GM18517 (cell line): ENCODE data around the gene ANKRD22.
"Not testable (repeated sequence)": the region's sequence is repeated elsewhere in the genome, so short reads cannot be mapped to it uniquely, and the experiment has no call there.

Experiments used
- ATAC-seq: cut with Tn5 transposase; IDR thresholded peaks from one replicate; pipeline ENCODE4 v1.9.1; 2021; ENCODE audit warnings: mild to moderate bottlenecking, moderate library complexity; ENCODE audit not compliant: unreplicated experiment

Gene ANKRD22

DNA sequence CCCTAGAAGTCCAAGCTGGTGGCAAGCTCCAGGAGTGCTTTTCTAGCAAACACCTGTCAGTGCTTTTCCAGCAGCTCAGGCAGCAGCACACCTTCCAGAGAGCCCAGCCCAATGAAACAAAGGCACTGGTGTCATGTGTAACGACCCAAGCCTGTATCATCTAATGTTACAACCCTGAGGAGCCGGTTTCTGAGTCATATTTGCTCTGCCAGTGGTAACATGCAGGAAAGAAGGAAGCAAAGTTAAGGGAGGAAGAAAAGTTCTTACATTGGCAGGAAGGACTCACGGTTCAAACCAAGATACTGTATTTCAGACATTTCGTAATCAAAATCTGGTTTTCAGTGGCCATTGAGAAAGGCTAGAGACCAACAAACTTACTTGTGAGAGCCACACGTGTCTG is at the start of gene ANKRD22:
Gene ANKRD22, minus strand, starts transcription at position 139 of the 400 bp plus-strand sequence. CDS start 237 bp downstream, outside the sequence.
- ATAC-seq, result no peak

DNA sequence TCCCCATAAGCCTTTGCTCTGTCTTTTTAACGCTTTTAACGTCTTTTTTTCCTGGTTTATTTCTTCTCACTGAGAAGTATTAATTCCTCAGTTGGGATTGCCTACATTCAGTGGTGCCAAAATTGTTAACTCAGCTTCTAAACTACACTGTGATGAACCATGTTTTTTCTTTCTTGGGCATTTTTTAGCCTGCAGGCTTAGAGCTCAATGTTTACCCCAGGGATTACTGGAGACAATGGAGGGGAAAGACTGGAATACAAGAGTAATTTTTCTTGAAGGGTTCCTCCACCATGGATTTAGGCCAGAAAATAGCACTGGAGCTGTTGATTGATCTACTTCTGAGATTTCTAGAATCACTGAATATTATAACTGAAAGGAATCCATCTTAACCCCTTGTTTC is 48.2 kb upstream of the ANKRD22 start:
- no peak for ATAC-seq

DNA sequence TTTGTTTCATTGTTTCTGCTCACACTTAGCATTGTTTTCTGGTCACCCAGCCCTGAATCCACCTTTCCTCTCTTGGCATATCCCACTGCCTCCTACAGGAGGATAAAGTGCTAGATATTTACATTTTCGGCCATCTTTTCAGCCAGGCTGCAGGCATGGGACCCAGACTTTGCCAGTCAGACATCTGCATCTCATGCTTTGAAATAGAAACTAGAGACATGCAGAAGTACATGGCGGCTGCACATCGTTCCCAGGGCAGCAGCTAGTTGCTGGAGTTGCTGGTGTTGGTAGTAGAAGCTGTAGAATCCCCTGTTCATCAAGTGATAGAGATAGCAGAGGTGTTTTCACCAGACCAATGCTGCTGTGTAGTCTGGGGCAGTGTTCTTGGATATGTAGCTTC is 47.1 kb upstream of the ANKRD22 start:
- no peak for ATAC-seq

DNA sequence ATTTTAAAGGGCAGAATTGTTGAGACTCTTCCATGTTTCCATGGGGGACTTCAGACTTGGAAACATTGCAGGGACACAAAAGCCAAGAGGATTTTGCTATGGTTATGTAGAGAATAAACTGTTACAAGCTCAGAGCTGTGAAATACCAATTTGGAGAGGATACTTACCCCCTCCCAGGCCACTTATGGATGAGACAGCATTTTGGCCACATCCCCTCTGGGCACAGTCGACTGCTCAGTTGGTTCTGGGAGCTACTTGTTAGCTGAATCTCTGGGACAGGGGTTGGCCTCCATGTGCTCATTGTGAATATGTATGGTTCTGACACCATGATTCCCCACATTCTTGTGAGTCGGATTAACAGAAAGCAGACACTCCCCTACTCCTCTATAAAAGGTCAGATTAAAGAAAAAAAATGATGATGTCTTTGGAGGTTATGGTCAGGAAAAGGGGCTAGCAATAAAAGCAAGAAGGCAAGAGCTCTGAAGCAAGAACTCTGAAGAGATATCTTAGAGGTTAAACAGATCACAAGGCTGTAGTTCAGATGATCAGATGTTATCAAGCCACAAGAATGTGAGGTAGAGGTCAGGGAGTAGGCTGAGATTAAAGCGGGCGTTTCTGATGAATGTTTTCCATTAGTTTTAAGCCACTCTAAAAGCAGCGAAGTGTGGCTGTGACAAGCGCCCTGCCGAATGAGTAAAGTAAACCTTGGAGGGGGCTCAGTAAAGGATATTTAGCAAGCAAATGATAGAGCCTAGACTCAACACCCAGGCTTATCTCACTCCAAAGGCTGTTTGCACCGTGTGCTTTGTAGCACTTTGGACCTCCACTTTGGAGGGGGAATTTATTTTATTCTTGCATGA is 45.6 kb upstream of the ANKRD22 start:
- no peak for ATAC-seq

DNA sequence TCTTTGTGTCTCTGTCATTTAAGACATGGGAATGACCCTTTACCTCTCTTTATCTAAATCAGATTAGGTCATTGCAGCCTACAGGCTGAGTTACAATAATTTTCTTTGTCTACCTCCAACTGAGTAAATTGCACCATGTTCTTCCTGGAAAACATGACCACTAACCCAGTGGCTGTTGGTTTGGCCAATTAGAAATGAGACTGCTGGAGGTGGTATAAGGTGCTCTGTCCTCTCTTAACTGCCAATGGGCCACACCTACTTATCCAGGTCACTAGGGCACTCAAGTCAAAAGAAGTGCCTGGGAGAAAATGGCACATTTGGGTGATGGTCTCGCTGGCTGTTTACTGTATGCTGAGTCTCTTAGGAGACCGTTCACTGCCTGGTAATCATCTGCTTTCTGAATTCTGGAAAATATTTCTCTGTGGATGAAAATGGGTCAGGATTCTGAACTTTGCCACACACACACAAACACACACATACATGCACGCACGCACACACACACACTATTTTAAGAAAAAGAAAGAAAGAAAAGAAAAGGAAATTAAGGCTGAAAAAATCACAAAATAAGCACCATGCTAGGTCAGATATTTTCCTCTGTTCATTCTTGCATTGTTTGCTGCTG is 44.8 kb upstream of the ANKRD22 start:
- ATAC-seq, result no peak

DNA sequence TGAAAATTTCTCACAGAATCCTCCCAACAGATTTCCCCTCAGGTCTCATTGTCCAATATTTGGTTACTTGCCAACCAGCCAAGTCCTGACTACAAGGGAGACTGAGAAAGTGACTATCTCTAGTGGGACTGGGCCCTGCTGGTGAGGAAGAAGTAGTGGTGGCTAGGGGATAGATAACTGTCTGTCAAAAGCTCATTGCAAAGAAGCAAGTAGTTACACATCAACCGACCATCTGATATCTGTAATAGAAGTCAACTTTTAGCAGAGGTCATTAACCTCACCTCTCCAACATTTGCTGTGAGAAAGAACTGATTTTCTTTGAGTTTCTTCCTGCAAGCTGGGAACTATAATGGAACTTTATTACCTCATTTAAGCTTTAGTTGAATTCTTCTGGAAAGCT is 43.6 kb upstream of the ANKRD22 start:
- no peak for ATAC-seq

DNA sequence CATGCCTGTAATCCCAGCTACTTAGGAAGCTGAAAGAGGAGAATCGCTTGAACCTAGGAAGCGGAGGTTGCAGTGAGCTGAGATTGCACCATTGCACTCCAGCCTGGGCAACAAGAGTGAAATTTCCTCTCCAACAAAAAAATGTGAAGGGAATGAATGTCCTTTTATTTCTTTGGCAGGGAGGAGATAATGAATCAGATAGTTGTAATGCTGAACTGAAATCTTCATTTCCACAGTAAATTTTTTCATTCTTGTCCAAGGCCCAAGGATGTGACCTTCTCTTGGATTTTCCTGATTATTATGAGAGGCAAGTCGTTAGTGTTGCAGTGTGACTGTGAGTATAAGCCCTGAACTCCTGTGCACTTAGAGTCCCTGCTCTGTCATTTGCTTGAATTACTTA is 42.0 kb upstream of the ANKRD22 start:
- no peak for ATAC-seq

DNA sequence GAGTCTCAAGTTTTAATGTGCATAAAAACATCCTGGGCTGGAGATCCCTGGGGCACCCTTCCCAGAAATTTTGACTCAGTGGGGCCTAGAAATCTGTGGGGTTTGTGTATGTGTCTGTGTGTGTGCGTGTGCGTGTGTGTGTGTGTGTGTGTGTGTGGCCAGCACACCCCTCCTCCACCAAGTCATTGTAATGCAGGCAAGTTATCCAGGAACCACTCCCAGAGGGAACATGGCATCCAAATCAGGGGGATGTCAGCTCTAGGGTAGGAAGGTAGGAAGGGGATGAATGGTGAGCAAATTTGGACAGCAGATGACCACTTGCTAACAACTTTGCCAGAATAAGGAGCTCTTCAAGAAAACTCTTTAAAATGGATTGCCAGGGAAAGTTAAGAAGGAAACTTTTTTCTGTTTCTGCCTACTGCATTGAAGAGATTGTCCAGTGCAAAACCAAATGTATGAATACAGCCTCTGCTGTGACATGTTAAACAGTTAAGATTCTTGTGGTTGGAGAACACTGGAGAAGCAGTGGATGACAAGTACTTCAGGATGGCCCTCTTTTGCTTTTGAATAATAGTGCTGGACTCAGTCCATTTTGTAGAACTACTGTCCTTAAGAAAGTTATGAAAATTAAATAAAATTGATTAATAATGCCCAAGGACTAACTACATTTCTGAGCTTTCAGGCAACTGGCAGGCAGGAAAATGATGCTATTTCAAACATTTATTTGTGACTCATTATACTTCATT is 40.8 kb upstream of the ANKRD22 start:
- no peak for ATAC-seq

DNA sequence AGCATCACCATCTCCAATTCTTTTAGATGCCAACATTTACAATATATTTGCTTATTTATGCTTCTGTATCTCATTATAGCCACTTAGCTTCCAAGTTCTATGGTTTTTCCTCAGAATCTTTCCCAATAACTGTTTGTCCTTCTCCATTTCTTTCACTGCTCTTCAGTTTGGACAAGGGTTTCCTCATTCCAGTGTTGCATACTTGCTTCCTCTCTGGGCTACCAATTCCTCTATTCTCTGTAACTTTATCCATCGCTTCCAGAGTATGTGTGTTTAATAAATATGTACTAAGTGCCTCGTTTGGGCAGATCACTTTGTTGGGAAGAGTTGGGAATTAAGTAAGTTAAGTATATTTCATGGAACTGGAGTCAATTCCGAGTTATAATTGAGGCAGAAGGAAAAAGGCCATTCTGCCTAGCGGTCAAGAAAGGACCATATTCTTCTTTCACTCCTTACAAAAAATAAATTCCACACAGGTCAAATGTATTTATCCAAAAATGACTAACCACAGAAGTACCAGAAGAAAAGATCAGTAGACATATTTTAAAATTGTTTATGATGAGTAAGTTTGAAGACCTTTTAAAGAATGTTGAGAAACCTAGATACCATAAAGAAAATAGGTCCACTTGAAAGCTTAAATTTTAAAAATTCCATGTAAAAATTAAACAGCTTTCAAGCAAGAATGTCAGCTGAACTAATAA is 39.2 kb upstream of the ANKRD22 start:
- ATAC-seq, result no peak

DNA sequence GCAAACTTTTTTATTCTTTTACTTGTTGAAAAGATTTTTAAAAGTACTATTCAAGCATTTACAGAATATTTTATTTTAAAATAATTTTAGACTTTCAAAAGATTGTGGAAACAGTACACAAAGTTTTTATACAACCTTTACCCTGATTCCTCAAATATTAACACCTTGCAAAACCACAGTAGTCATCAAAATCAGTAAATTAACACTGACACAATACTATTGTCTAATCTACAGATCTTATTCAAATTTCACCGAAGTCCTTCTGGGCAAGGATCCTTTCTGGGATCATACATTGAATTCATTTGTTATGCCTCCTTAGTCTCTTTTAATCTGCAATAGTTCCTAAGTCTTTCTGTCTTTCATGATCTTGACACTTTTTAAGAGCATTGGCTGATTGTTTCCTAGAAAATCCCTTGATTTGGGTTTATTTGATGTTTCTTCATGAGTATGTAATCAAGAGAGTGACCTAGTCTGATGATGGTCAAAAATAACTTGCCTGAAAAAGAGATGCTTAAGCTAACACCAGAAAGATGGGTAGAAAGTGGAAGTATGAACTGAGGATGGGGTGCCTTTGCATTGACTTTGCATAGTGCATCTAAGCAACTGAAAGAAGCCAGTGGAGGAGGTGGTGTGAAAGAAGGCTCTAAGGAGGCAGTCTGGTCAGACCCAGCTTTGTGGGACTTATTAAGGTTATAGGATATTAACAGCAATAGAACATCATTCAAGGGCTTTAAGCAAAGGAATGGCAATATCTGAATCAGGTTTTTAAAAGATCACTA is 38.1 kb upstream of the ANKRD22 start:
- ATAC-seq, result peak; percentile 70

DNA sequence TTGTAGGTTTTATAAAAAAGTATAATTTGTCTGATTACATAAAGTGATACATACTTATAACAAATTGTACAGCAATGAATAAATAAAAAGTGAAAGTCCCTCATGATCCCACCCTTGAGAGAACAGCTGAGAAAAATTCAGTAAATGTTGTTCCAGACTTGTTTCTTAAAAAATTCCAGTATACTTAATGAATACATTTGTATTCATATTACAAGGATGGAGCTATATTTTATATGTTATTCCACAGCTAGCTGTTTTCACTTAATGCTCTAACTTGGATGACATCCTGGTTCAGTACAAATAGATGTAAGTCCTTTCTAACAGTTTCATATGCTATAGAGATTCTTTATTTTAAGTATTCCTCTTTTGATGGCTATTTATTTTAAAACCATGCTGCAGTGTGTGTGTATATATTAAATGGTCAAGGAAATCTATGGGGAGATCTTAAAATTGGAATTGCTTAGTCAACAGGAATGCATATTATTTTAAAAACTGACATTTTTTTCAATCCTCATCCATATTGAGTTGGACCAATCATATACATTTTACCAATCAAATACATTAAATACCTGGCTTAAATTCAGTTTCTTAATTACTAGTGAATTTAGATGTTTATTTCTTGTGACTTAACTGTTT is 37.3 kb upstream of the ANKRD22 start:
- no peak for ATAC-seq

DNA sequence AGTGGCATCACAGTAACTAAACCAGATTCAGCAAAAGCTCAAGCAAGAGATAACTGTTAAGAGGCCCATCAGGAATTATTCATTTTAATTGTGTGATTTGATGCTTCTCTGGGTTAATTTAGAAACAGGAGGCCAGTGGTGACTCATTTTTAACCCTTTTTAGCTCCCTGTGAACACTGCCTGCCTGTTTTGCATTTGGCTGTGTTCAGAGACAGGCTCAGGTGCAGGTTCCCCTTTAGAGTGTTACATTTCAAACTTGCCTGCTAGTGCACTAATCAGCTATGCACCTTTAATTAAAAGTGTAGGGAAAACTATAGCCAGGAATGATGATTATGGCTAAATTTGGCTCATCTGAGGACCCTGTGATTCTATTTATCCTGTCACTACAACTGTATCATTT is 34.9 kb upstream of the ANKRD22 start:
- ATAC-seq, result peak; percentile 54

DNA sequence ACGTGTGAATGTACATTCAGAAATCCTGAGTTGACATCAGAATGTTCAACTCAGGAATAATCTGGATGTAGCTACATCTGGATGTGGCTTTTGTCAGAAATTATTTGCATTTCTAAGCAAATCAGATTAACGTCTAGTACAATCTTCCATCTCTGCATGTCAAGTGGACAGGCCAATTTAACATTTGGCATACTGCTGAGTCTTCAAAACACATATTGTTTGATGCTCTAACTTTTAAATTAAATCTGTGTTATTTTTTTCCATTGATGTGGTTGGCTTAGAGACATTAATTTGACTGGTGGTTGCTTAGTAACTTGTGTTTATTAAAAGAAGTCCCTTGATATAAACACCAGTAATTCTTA is 31.8 kb upstream of the ANKRD22 start:
- no peak for ATAC-seq

DNA sequence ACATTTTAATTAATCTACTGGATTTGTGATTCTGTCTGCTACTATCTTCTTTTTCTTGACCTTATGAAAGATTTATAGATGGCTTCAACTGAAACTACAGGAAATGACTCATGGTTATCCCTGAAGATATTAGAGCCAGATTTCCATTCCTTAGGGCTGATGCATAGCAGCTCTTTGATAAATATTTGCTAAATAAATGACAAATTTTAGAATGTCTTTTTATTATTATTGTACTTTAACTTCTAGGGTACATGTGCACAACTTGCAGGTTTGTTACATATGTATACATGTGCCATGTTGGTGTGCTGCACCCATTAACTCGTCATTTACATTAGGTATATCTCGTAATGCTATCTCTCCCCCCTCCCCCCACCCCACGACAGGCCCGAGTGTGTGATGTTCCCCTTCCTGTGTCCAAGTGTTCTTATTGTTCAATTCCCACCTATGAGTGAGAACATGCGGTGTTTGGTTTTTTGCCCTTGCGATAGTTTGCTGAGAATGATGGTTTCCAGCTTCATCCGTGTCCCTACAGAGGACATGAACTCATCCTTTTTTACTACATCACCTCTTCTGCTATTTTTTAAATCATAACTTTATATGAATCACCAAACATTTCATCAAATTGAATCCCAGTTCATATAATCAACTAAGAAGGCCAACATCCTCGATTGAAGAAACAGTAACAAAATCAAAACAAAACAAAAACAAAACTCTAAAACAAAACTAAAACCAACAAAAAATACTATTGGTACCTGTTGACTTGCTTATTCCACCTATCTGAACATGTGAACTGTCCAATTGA is 31.2 kb upstream of the ANKRD22 start:
- ATAC-seq, result not testable (repeated sequence)

DNA sequence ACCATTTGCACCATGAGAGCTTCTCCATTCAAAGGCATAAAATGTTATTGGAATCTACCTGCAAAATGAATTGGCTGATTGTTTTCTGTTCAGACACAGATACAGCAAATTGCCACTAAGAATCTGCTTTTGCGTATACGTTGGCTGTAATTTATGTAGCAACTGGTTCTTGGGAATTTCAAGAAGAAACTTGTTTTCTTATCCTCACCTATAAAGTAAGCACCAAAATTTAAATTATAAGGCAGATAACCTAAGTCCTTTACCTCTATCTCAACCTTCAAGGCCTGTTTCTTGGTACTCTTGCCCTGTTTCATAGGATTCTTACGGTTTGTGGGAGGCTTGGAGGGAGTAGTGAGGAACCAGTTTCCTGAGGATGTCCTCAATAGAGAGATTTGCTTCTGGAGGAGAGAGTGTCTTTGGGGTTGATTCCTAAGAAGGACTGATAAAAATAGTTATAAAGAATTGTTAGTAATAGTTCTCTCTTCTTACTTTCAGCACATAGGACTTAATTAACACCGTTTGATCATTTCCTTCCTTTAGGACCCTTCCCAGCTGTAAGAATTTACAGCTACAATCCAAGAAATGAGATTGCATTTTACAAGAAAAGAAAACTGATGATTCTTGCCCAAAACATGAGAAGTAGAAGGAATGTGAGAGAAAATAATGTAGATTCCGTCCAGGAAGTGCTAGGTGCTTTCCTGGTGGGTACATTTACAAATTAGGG is 30.4 kb upstream of the ANKRD22 start:
- ATAC-seq, result no peak

DNA sequence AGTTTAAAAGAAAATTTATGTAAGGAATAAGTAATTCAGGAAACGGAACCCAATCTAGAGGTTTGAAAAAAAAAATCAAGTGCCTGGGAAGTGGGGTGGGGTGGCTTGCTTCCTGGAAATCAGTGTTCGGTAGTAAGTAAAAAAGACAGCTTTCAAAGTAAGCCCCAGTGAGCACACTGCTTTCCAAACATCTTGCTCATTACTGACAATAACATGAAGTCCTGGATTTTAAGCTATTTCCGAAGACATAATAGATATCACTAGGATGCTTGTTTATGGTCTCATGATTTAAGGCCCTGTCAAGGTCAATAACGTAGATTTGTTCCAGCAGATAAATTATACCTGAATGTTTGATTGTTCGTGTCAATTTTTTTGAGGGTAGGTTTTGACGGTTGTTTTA is 29.7 kb upstream of the ANKRD22 start:
- ATAC-seq, result no peak

DNA sequence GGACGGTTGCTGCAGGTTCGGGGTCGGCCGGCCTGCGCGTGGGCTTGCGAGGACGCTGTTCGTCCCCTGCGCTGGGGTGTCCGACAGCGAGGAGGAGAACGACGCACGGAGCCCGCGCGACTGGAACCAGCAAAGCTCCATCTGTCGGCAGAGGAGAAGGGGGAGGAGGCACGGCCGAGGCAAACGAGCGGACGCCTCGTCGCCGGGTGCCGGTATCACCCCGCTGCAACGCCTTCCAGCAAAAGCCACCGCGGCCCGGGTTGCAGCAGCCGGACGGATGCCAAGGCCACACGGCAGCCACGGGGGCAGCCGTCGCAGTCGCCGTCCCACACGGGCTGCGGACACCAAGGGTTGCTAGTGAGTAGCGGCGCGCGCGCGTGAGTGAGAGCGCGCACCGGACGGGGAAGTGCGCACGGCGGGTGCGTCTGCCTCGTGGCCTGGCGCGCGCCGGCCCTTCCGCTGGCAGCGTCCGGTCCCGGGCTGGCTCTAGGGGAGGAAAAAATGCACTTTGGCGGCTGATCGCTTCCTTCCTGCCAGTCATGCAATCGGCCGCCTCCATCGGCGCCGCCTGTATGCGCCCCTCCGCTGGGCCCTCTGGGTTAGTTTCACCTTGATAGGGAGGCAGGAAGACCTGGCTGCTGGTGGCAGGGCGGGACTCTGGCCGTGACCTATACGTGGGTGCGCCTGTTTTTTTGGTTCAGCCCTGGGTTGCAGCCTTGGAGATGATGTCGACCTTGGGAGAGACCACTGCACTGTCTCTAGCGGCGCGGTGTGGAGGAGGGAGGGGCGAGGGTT is 28.8 kb upstream of the ANKRD22 start:
- peak; percentile 72 for ATAC-seq
